ENCODE results near the gene BTBD16.

DNA sequence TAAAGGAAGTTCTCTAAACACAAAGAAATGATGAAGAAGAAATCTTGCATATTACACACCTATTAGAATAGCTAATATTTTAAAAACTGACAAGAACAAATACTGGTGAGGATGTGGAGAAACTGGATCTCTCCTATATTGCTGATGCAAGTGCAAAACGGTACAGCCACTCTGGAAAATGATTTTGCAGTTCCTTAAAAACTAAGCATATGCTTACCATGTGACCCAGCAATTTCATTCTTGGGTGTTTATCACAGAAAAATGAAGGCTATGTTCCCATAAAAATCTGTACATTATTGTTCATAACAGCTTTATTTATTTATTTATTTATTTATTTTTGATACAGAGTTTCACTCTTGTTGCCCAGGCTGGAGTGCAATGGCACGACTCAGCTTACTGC lies 88.5 kb downstream of the BTBD16 start:
- TF ChIP-seq, protein P1, sequence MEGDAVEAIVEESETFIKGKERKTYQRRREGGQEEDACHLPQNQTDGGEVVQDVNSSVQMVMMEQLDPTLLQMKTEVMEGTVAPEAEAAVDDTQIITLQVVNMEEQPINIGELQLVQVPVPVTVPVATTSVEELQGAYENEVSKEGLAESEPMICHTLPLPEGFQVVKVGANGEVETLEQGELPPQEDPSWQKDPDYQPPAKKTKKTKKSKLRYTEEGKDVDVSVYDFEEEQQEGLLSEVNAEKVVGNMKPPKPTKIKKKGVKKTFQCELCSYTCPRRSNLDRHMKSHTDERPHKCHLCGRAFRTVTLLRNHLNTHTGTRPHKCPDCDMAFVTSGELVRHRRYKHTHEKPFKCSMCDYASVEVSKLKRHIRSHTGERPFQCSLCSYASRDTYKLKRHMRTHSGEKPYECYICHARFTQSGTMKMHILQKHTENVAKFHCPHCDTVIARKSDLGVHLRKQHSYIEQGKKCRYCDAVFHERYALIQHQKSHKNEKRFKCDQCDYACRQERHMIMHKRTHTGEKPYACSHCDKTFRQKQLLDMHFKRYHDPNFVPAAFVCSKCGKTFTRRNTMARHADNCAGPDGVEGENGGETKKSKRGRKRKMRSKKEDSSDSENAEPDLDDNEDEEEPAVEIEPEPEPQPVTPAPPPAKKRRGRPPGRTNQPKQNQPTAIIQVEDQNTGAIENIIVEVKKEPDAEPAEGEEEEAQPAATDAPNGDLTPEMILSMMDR (IDR thresholded peaks at IDR 0.05): no peak
- TF ChIP-seq, protein P2, sequence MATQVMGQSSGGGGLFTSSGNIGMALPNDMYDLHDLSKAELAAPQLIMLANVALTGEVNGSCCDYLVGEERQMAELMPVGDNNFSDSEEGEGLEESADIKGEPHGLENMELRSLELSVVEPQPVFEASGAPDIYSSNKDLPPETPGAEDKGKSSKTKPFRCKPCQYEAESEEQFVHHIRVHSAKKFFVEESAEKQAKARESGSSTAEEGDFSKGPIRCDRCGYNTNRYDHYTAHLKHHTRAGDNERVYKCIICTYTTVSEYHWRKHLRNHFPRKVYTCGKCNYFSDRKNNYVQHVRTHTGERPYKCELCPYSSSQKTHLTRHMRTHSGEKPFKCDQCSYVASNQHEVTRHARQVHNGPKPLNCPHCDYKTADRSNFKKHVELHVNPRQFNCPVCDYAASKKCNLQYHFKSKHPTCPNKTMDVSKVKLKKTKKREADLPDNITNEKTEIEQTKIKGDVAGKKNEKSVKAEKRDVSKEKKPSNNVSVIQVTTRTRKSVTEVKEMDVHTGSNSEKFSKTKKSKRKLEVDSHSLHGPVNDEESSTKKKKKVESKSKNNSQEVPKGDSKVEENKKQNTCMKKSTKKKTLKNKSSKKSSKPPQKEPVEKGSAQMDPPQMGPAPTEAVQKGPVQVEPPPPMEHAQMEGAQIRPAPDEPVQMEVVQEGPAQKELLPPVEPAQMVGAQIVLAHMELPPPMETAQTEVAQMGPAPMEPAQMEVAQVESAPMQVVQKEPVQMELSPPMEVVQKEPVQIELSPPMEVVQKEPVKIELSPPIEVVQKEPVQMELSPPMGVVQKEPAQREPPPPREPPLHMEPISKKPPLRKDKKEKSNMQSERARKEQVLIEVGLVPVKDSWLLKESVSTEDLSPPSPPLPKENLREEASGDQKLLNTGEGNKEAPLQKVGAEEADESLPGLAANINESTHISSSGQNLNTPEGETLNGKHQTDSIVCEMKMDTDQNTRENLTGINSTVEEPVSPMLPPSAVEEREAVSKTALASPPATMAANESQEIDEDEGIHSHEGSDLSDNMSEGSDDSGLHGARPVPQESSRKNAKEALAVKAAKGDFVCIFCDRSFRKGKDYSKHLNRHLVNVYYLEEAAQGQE (IDR thresholded peaks at IDR 0.05; ENCODE audit: insufficient read depth in 1 of 2, low read depth in 2 of 2, low read length in 1 of 2): no peak
- TF ChIP-seq TCF7L2 (IDR thresholded peaks at IDR 0.05; ENCODE audit: low read depth, low read length): no peak

Measured in Panc1 (cell line).